ENCODE measurements around the gene GZMA. TPM values are rescaled to one million over a fixed set of nuclear protein-coding genes. Genes with fewer than 3 reads are reported as not detected.

GZMA gene
- total RNA-seq: not detected in 2 replicates
- long read RNA-seq: 0 reads

- peaks cover 31% of the 10 kb centered on the region for H3K27me3 Mint-ChIP-seq (ENCODE audit: unreplicated experiment)
- no peak for TF ChIP-seq CTCF (IDR thresholded peaks at IDR 0.05)
- peaks cover 4% of the 10 kb centered on the region for H3K9me3 Mint-ChIP-seq (ENCODE audit: unreplicated experiment)
- H3K36me3 Mint-ChIP-seq (ENCODE audit: unreplicated experiment): no peaks in the 10 kb centered on the region
- H3K4me1 Mint-ChIP-seq (ENCODE audit: unreplicated experiment): no peaks in the 10 kb centered on the region
- no peak within 1 kb of the TSS for H3K27ac Mint-ChIP-seq (ENCODE audit: unreplicated experiment)
- DNase-seq (ENCODE audit: extremely low spot score, unreplicated experiment): no peak
- H3K4me3 Mint-ChIP-seq (ENCODE audit: unreplicated experiment): no peak within 1 kb of the TSS
Measured at GRCh38 chr5:55102348-55102747, at the start of gene GZMA. TSS of gene GZMA (plus strand) at chr5:55102646. CDS start at chr5:55102683, 37 bp downstream.

- H3K36me3 Mint-ChIP-seq (ENCODE audit: unreplicated experiment): no peaks in the 10 kb centered on the region
- no peaks in the 10 kb centered on the region for H3K4me1 Mint-ChIP-seq (ENCODE audit: unreplicated experiment)
- no peak overlapping the region for H3K27ac Mint-ChIP-seq (ENCODE audit: unreplicated experiment)
- DNase-seq (ENCODE audit: extremely low spot score, unreplicated experiment): no peak
- no peak overlapping the region for H3K4me3 Mint-ChIP-seq (ENCODE audit: unreplicated experiment)
- H3K27me3 Mint-ChIP-seq (ENCODE audit: unreplicated experiment): peaks cover 2% of the 10 kb centered on the region
- no peak for TF ChIP-seq CTCF (IDR thresholded peaks at IDR 0.05)
- H3K9me3 Mint-ChIP-seq (ENCODE audit: unreplicated experiment): peaks cover 11% of the 10 kb centered on the region
Measured at GRCh38 chr5:55055183-55055582, 47.3 kb upstream of the GZMA start.

- no peak for TF ChIP-seq CTCF (IDR thresholded peaks at IDR 0.05)
- Mint-ChIP-seq H3K27ac (ENCODE audit: unreplicated experiment) (no peak overlapping the region), H3K9me3 (ENCODE audit: unreplicated experiment) (peaks cover 4% of the 10 kb centered on the region), H3K4me1 (ENCODE audit: unreplicated experiment) (peaks cover 14% of the 10 kb centered on the region), H3K27me3 (ENCODE audit: unreplicated experiment) (peaks cover 2% of the 10 kb centered on the region), H3K4me3 (ENCODE audit: unreplicated experiment) (no peak overlapping the region), H3K36me3 (ENCODE audit: unreplicated experiment) (no peaks in the 10 kb centered on the region)
- no peak for DNase-seq (ENCODE audit: extremely low spot score, unreplicated experiment)
Measured at GRCh38 chr5:55062039-55062779, 40.2 kb upstream of the GZMA start.

- no peaks in the 10 kb centered on the region for H3K36me3 Mint-ChIP-seq (ENCODE audit: unreplicated experiment)
- peaks cover 4% of the 10 kb centered on the region for H3K9me3 Mint-ChIP-seq (ENCODE audit: unreplicated experiment)
- H3K4me3 Mint-ChIP-seq (ENCODE audit: unreplicated experiment): no peak overlapping the region
- H3K27me3 Mint-ChIP-seq (ENCODE audit: unreplicated experiment): no peaks in the 10 kb centered on the region
- no peak overlapping the region for H3K27ac Mint-ChIP-seq (ENCODE audit: unreplicated experiment)
- TF ChIP-seq CTCF (IDR thresholded peaks at IDR 0.05): no peak
- DNase-seq (ENCODE audit: extremely low spot score, unreplicated experiment): no peak
- H3K4me1 Mint-ChIP-seq (ENCODE audit: unreplicated experiment): peaks cover 14% of the 10 kb centered on the region
Measured at GRCh38 chr5:55063220-55063863, 39.1 kb upstream of the GZMA start.

GRCh38 chr5:55063899-55064298 is 38.5 kb upstream of the GZMA start:
- no peak for TF ChIP-seq CTCF (IDR thresholded peaks at IDR 0.05)
- H3K27ac Mint-ChIP-seq (ENCODE audit: unreplicated experiment): no peak overlapping the region
- peaks cover 14% of the 10 kb centered on the region for H3K4me1 Mint-ChIP-seq (ENCODE audit: unreplicated experiment)
- no peaks in the 10 kb centered on the region for H3K36me3 Mint-ChIP-seq (ENCODE audit: unreplicated experiment)
- H3K27me3 Mint-ChIP-seq (ENCODE audit: unreplicated experiment): no peaks in the 10 kb centered on the region
- H3K9me3 Mint-ChIP-seq (ENCODE audit: unreplicated experiment): peaks cover 4% of the 10 kb centered on the region
- no peak overlapping the region for H3K4me3 Mint-ChIP-seq (ENCODE audit: unreplicated experiment)
- no peak for DNase-seq (ENCODE audit: extremely low spot score, unreplicated experiment)

Measured in osteocyte (in vitro differentiated cells).